ENCODE data around the gene EI24. TPM values are rescaled to one million over a fixed set of nuclear protein-coding genes. Genes with fewer than 3 reads are reported as not detected.

EI24 gene
- total and polyA plus RNA-seq, 4 donors = 64.9 to 288 (median 203) TPM

DNA sequence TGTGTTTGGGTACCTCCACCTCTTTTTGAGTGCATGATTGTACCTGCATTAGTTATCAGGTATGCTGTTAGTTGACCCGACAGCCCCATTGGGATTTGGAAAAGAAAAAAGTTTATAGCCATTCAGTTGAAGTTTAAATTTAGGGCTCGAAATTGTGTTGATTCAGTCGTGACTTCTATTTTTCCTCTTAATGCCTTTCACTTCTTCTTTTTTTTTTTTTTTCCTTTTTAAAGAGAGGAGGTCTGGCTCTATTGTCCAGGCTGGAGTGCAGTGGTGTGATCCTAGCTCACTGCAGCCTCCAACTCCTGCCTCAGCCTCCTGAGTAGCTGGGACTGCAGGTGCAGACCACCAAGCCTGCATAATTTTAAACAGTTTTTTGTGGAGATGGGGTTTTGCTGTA, 25.7 kb downstream of the EI24 start (continued):
- TF ChIP-seq FOXA2 (IDR thresholded peaks at IDR 0.05) (no peak), EGR1 (IDR thresholded peaks at IDR 0.05; ENCODE audit: low read depth in 2 of 2) (no peak), YY1 (IDR thresholded peaks at IDR 0.05) (no peak)

DNA sequence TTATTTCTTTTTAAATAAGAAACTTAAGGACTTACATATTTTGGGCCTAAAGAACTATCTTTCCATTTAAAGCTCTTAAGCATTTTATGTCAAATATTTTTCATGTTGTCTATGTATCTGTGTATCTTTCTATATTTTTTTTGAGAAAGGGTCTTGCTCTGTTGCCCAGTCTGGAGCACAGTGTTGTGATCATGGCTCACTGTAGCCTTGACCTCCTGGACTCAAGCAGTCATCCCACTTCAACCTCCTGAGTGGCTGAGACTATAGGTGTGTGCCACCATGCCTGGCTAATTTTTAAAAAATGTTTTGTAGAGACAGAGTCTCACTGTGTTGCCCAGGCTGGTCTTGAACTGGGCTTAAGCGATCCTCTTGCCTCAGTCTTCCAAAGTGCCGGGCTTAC, 31.4 kb downstream of the EI24 start:
- Histone ChIP-seq H3K4me3 (ENCODE audit: low read depth in 1 of 3, low read length in 3 of 3) (no peak overlapping the region), H3K4me1 (ENCODE audit: control insufficient read depth in 4 of 4, insufficient read depth in 4 of 4, low read length in 3 of 4) (no peaks in the 10 kb centered on the region), H3K27ac (ENCODE audit: low read depth in 1 of 2, low read length in 2 of 2) (no peak overlapping the region), H3K9ac (ENCODE audit: low read depth in 1 of 2, low read length in 2 of 2) (no peak overlapping the region), H3K36me3 (ENCODE audit: control insufficient read depth in 4 of 4, insufficient read depth in 3 of 4, low read depth in 1 of 4, low read length in 3 of 4) (peaks cover 13 to 69% (median 60%) of the 10 kb centered on the region in 4 donors), H3K9me3 (ENCODE audit: control insufficient read depth in 4 of 4, low read length in 3 of 4) (no peaks in the 10 kb centered on the region), H3K27me3 (ENCODE audit: control insufficient read depth in 4 of 4, insufficient read depth in 4 of 4, low read length in 3 of 4) (no peaks in the 10 kb centered on the region)
- DNase-seq (ENCODE audit: low spot score) = no peak
- TF ChIP-seq HNF4G (IDR thresholded peaks at IDR 0.05) = no peak
- no peak for TF ChIP-seq YY1 (IDR thresholded peaks at IDR 0.05)
- TF ChIP-seq EGR1 (IDR thresholded peaks at IDR 0.05; ENCODE audit: low read depth in 2 of 2) = no peak
- no peak for TF ChIP-seq FOXA2 (IDR thresholded peaks at IDR 0.05)
- no peak for TF ChIP-seq HNF4A (conservative IDR thresholded peaks at IDR 0.05)
- 98% methylated on average over 2 of the region's 2 CpGs for WGBS

DNA sequence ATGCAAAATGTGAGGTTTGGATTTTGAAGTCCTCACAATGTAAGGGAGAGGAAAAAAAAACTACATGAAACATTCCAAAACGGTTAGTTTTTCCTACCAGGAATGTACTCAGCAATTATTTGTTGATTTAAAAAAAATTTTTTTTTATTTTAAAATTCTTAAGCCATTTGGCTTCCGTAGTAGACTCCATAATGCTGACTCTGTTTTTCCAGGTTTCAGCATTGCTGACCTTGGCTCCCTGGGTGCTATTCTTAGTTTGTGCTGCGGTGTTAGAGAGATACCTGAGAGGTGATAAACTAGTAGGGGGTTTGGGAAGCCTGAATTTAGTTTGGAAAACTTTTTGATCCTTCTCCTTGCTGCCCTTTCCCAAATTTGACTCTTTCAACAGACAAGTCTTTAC, 33.9 kb downstream of the EI24 start:
- no peak overlapping the region for H3K4me3 ChIP-seq (ENCODE audit: low read depth in 1 of 3, low read length in 3 of 3)
- H3K9me3 ChIP-seq (ENCODE audit: control insufficient read depth in 4 of 4, low read length in 3 of 4) = no peaks in the 10 kb centered on the region
- H3K27me3 ChIP-seq (ENCODE audit: control insufficient read depth in 4 of 4, insufficient read depth in 4 of 4, low read length in 3 of 4) = no peaks in the 10 kb centered on the region
- DNase-seq (ENCODE audit: low spot score) = no peak
- WGBS = 83% methylated on average over 3 of the region's 3 CpGs
- H3K36me3 ChIP-seq (ENCODE audit: control insufficient read depth in 4 of 4, insufficient read depth in 3 of 4, low read depth in 1 of 4, low read length in 3 of 4) = peaks cover 19 to 86% (median 76%) of the 10 kb centered on the region in 4 donors
- H3K4me1 ChIP-seq (ENCODE audit: control insufficient read depth in 4 of 4, insufficient read depth in 4 of 4, low read length in 3 of 4) = no peaks in the 10 kb centered on the region
- no peak overlapping the region for H3K27ac ChIP-seq (ENCODE audit: low read depth in 1 of 2, low read length in 2 of 2)
- no peak overlapping the region for H3K9ac ChIP-seq (ENCODE audit: low read depth in 1 of 2, low read length in 2 of 2)
- TF ChIP-seq FOXA1 (IDR thresholded peaks at IDR 0.05) = no peak
- TF ChIP-seq RAD21 (IDR thresholded peaks at IDR 0.05) = no peak
- TF ChIP-seq JUND (IDR thresholded peaks at IDR 0.05) = no peak

DNA sequence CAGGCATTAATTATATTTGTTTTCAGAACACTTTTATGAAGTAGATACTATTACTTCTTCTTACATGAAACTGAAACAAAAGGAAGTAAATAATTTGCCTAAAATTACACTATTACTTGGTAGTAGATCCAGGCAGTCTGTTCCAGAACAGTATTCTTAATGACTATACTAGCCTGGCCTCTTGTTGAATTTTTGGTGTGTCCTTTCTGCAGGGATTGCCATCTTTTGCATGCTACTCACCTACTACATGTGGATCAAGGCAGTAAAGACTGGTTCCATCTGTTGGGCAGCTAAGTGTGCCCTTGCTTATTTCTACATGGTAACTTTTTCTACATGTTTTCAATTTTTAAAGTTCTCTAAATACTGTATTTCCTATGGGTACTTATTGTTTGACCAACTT, 36.1 kb downstream of the EI24 start:
- Histone ChIP-seq H3K27ac (ENCODE audit: low read depth in 1 of 2, low read length in 2 of 2) (no peak overlapping the region), H3K4me1 (ENCODE audit: control insufficient read depth in 4 of 4, insufficient read depth in 4 of 4, low read length in 3 of 4) (peaks cover 0 to 4% (median 0%) of the 10 kb centered on the region in 4 donors), H3K4me3 (ENCODE audit: low read depth in 1 of 3, low read length in 3 of 3) (no peak overlapping the region), H3K36me3 (ENCODE audit: control insufficient read depth in 4 of 4, insufficient read depth in 3 of 4, low read depth in 1 of 4, low read length in 3 of 4) (peaks cover 17 to 88% (median 80%) of the 10 kb centered on the region in 4 donors), H3K27me3 (ENCODE audit: control insufficient read depth in 4 of 4, insufficient read depth in 4 of 4, low read length in 3 of 4) (no peaks in the 10 kb centered on the region), H3K9me3 (ENCODE audit: control insufficient read depth in 4 of 4, low read length in 3 of 4) (no peaks in the 10 kb centered on the region), H3K9ac (ENCODE audit: low read depth in 1 of 2, low read length in 2 of 2) (no peak overlapping the region)
- TF ChIP-seq, protein P1, sequence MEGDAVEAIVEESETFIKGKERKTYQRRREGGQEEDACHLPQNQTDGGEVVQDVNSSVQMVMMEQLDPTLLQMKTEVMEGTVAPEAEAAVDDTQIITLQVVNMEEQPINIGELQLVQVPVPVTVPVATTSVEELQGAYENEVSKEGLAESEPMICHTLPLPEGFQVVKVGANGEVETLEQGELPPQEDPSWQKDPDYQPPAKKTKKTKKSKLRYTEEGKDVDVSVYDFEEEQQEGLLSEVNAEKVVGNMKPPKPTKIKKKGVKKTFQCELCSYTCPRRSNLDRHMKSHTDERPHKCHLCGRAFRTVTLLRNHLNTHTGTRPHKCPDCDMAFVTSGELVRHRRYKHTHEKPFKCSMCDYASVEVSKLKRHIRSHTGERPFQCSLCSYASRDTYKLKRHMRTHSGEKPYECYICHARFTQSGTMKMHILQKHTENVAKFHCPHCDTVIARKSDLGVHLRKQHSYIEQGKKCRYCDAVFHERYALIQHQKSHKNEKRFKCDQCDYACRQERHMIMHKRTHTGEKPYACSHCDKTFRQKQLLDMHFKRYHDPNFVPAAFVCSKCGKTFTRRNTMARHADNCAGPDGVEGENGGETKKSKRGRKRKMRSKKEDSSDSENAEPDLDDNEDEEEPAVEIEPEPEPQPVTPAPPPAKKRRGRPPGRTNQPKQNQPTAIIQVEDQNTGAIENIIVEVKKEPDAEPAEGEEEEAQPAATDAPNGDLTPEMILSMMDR (IDR thresholded peaks at IDR 0.05; ENCODE audit: low read depth, low read length, missing input control) = no peak
- TF ChIP-seq EGR1 (IDR thresholded peaks at IDR 0.05; ENCODE audit: low read depth in 2 of 2) (no peak), NR2F2 (IDR thresholded peaks at IDR 0.05) (no peak), HNF4G (IDR thresholded peaks at IDR 0.05) (no peak), FOXA2 (IDR thresholded peaks at IDR 0.05) (no peak), FOXA1 (IDR thresholded peaks at IDR 0.05) (no peak), SP1 (IDR thresholded peaks at IDR 0.05) (no peak), TAF1 (conservative IDR thresholded peaks at IDR 0.05) (no peak), JUND (IDR thresholded peaks at IDR 0.05) (no peak), RAD21 (IDR thresholded peaks at IDR 0.05) (no peak), RXRA (IDR thresholded peaks at IDR 0.05) (no peak), HNF4A (conservative IDR thresholded peaks at IDR 0.05) (no peak), YY1 (IDR thresholded peaks at IDR 0.05) (no peak)
- TF ChIP-seq, protein P2, sequence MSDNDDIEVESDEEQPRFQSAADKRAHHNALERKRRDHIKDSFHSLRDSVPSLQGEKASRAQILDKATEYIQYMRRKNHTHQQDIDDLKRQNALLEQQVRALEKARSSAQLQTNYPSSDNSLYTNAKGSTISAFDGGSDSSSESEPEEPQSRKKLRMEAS (IDR thresholded peaks at IDR 0.05) = no peak
- TF ChIP-seq, protein P3, sequence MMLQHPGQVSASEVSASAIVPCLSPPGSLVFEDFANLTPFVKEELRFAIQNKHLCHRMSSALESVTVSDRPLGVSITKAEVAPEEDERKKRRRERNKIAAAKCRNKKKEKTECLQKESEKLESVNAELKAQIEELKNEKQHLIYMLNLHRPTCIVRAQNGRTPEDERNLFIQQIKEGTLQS (IDR thresholded peaks at IDR 0.05) = no peak
- no peak for DNase-seq (ENCODE audit: low spot score)

Data from liver (tissue), 9 donors.